ENCODE data around the gene TPRG1. TPM values are rescaled to one million over a fixed set of nuclear protein-coding genes. Genes with fewer than 3 reads are reported as not detected.

TPRG1 gene
- total RNA-seq, 4 donors from 2014 or later, result 2.8 to 4.3 (median 3.1) TPM

GRCh38 chr3:189172668-189173419, 1.1 kb downstream of the TPRG1 start:
- H3K4me1 ChIP-seq, result no peaks in the 10 kb centered on the region
- intact Hi-C loops (cut with DNase I), result no loop called here
- 73% methylated on average over 8 of the region's 8 CpGs for WGBS

GRCh38 chr3:189184566-189184965, 12.8 kb downstream of the TPRG1 start:
- no peaks in the 10 kb centered on the region for H3K36me3 ChIP-seq
- no peaks in the 10 kb centered on the region for H3K27me3 ChIP-seq
- no peak for DNase-seq (ENCODE audit: extremely low spot score)
- no peak overlapping the region for H3K27ac ChIP-seq (replicated peaks in 1 of 4)
- 95% methylated on average over 7 of the region's 7 CpGs for WGBS
- no peaks in the 10 kb centered on the region for H3K4me1 ChIP-seq
- TF ChIP-seq CTCF (IDR thresholded peaks at IDR 0.05) (no peak), EP300 (IDR thresholded peaks at IDR 0.05) (no peak), POLR2A (IDR thresholded peaks at IDR 0.05; ENCODE audit: low read depth) (no peak), POLR2AphosphoS5 (IDR thresholded peaks at IDR 0.05) (no peak)
- no peak overlapping the region for H3K4me3 ChIP-seq
- H3K9me3 ChIP-seq, result peaks cover 0 to 5% (median 0%) of the 10 kb centered on the region in 4 donors
- intact Hi-C loops (cut with DNase I), result no loop called here

More at GRCh38 chr3:189172668-189173419, 1.1 kb downstream of the TPRG1 start:
- DNase-seq (ENCODE audit: extremely low spot score), result peak; percentile 50
- no peaks in the 10 kb centered on the region for H3K9me3 ChIP-seq
- TF ChIP-seq POLR2AphosphoS5 (IDR thresholded peaks at IDR 0.05), result no peak
- TF ChIP-seq POLR2A (IDR thresholded peaks at IDR 0.05; ENCODE audit: low read depth), result no peak
- no peak for TF ChIP-seq CTCF (IDR thresholded peaks at IDR 0.05)
- no peak for TF ChIP-seq EP300 (IDR thresholded peaks at IDR 0.05)
- H3K36me3 ChIP-seq, result no peaks in the 10 kb centered on the region
- H3K4me3 ChIP-seq, result no peak overlapping the region
- no peaks in the 10 kb centered on the region for H3K27me3 ChIP-seq
- no peak overlapping the region for H3K27ac ChIP-seq (replicated peaks in 1 of 4)

- no peaks in the 10 kb centered on the region for H3K36me3 ChIP-seq
- DNase-seq (ENCODE audit: extremely low spot score), result no peak
- H3K27ac ChIP-seq (replicated peaks in 1 of 4), result no peak overlapping the region
- WGBS, result 47% methylated on average over 4 of the region's 4 CpGs
- no peaks in the 10 kb centered on the region for H3K27me3 ChIP-seq
- no peak overlapping the region for H3K4me3 ChIP-seq
- intact Hi-C loops (cut with DNase I), result no loop called here
- H3K9me3 ChIP-seq, result peaks cover 0 to under 1% (median 0%) of the 10 kb centered on the region in 4 donors
- no peaks in the 10 kb centered on the region for H3K4me1 ChIP-seq
- no peak for TF ChIP-seq POLR2AphosphoS5 (IDR thresholded peaks at IDR 0.05)
- no peak for TF ChIP-seq CTCF (IDR thresholded peaks at IDR 0.05)
- no peak for TF ChIP-seq EP300 (IDR thresholded peaks at IDR 0.05)
- no peak for TF ChIP-seq POLR2A (IDR thresholded peaks at IDR 0.05; ENCODE audit: low read depth)
These were observed 14.3 kb downstream of the TPRG1 start for GRCh38 chr3:189186101-189186500.

- no peak for DNase-seq (ENCODE audit: extremely low spot score)
- no peak overlapping the region for H3K4me3 ChIP-seq
- TF ChIP-seq CTCF (IDR thresholded peaks at IDR 0.05) (no peak), POLR2A (IDR thresholded peaks at IDR 0.05; ENCODE audit: low read depth) (no peak), EP300 (IDR thresholded peaks at IDR 0.05) (no peak), POLR2AphosphoS5 (IDR thresholded peaks at IDR 0.05) (no peak)
- H3K4me1 ChIP-seq, result no peaks in the 10 kb centered on the region
- no peaks in the 10 kb centered on the region for H3K27me3 ChIP-seq
- H3K36me3 ChIP-seq, result no peaks in the 10 kb centered on the region
- no peak overlapping the region for H3K27ac ChIP-seq (replicated peaks in 1 of 4)
- intact Hi-C loops (cut with DNase I), result no loop called here
- peaks cover 0 to 22% (median 20%) of the 10 kb centered on the region in 4 donors for H3K9me3 ChIP-seq
These were observed 16.7 kb downstream of the TPRG1 start for GRCh38 chr3:189188466-189188865.

- Histone ChIP-seq H3K4me3 (no peak overlapping the region), H3K27ac (replicated peaks in 1 of 4) (no peak overlapping the region), H3K9me3 (peaks cover 0 to 29% (median 26%) of the 10 kb centered on the region in 4 donors), H3K4me1 (no peaks in the 10 kb centered on the region), H3K36me3 (no peaks in the 10 kb centered on the region), H3K27me3 (no peaks in the 10 kb centered on the region)
- DNase-seq (ENCODE audit: extremely low spot score), result no peak
- no peak for TF ChIP-seq POLR2A (IDR thresholded peaks at IDR 0.05; ENCODE audit: low read depth)
- TF ChIP-seq EP300 (IDR thresholded peaks at IDR 0.05), result no peak
- no peak for TF ChIP-seq CTCF (IDR thresholded peaks at IDR 0.05)
- TF ChIP-seq POLR2AphosphoS5 (IDR thresholded peaks at IDR 0.05), result no peak
- intact Hi-C loops (cut with DNase I), result no loop called here
These were observed 21.0 kb downstream of the TPRG1 start for GRCh38 chr3:189192725-189193124.
